Measurements from ENCODE around the gene TMEM170B. TPM values are rescaled to one million over a fixed set of nuclear protein-coding genes. Genes with fewer than 3 reads are reported as not detected.
"Not testable (repeated sequence)": the region's sequence is repeated elsewhere in the genome, so short reads cannot be mapped to it uniquely, and the experiment has no call there.

TMEM170B gene
- total and polyA plus RNA-seq, 2 donors: 1.7 to 1.8 TPM

GRCh38 chr6:11542863-11543262 is 5.3 kb downstream of the TMEM170B start:
- DNase-seq (ENCODE audit: low read depth in 6 of 9, low spot score in 9 of 9): no peak
- Histone ChIP-seq H3K9me3 (ENCODE audit: control insufficient read depth in 2 of 2, insufficient read depth in 1 of 2, low read length in 1 of 2) (no peaks in the 10 kb centered on the region), H3K27ac (ENCODE audit: low read depth in 1 of 2, low read length in 1 of 2) (no peak overlapping the region), H3K4me3 (ENCODE audit: low read length in 2 of 2) (no peak overlapping the region), H3K36me3 (ENCODE audit: control insufficient read depth in 2 of 2, insufficient read depth in 2 of 2, low read length in 1 of 2) (no peaks in the 10 kb centered on the region), H3K4me1 (ENCODE audit: control insufficient read depth in 2 of 2, insufficient read depth in 2 of 2, low read length in 2 of 2) (peaks cover 0 to 3% of the 10 kb centered on the region in 2 donors), H3K27me3 (ENCODE audit: control insufficient read depth in 2 of 2, insufficient read depth in 1 of 2, low read length in 1 of 2) (peaks cover 0 to 3% of the 10 kb centered on the region in 2 donors)
- 94% methylated on average over 3 of the region's 3 CpGs for WGBS

- Histone ChIP-seq H3K4me3 (ENCODE audit: low read length in 2 of 2) (no peak overlapping the region), H3K27me3 (ENCODE audit: control insufficient read depth in 2 of 2, insufficient read depth in 1 of 2, low read length in 1 of 2) (no peaks in the 10 kb centered on the region), H3K9me3 (ENCODE audit: control insufficient read depth in 2 of 2, insufficient read depth in 1 of 2, low read length in 1 of 2) (no peaks in the 10 kb centered on the region), H3K4me1 (ENCODE audit: control insufficient read depth in 2 of 2, insufficient read depth in 2 of 2, low read length in 2 of 2) (no peaks in the 10 kb centered on the region), H3K36me3 (ENCODE audit: control insufficient read depth in 2 of 2, insufficient read depth in 2 of 2, low read length in 1 of 2) (no peaks in the 10 kb centered on the region), H3K27ac (ENCODE audit: low read depth in 1 of 2, low read length in 1 of 2) (no peak overlapping the region)
- 94% methylated on average over 4 of the region's 4 CpGs for WGBS
- no peak for DNase-seq (ENCODE audit: low read depth in 6 of 9, low spot score in 9 of 9)
Measured at GRCh38 chr6:11543919-11544518, 6.5 kb downstream of the TMEM170B start.

- H3K9me3 ChIP-seq (ENCODE audit: control insufficient read depth in 2 of 2, insufficient read depth in 1 of 2, low read length in 1 of 2); H3K36me3 ChIP-seq (ENCODE audit: control insufficient read depth in 2 of 2, insufficient read depth in 2 of 2, low read length in 1 of 2); H3K27ac ChIP-seq (ENCODE audit: low read depth in 1 of 2, low read length in 1 of 2); H3K27me3 ChIP-seq (ENCODE audit: control insufficient read depth in 2 of 2, insufficient read depth in 1 of 2, low read length in 1 of 2); H3K4me1 ChIP-seq (ENCODE audit: control insufficient read depth in 2 of 2, insufficient read depth in 2 of 2, low read length in 2 of 2); DNase-seq (ENCODE audit: low read depth in 6 of 9, low spot score in 9 of 9); H3K4me3 ChIP-seq (ENCODE audit: low read length in 2 of 2): not testable (repeated sequence)
Measured at GRCh38 chr6:11547846-11548245, 10.3 kb downstream of the TMEM170B start.

GRCh38 chr6:11548578-11548977 is 11.0 kb downstream of the TMEM170B start:
- DNase-seq (ENCODE audit: low read depth in 6 of 9, low spot score in 9 of 9); H3K9me3 ChIP-seq (ENCODE audit: control insufficient read depth in 2 of 2, insufficient read depth in 1 of 2, low read length in 1 of 2); H3K4me1 ChIP-seq (ENCODE audit: control insufficient read depth in 2 of 2, insufficient read depth in 2 of 2, low read length in 2 of 2); H3K36me3 ChIP-seq (ENCODE audit: control insufficient read depth in 2 of 2, insufficient read depth in 2 of 2, low read length in 1 of 2); H3K27me3 ChIP-seq (ENCODE audit: control insufficient read depth in 2 of 2, insufficient read depth in 1 of 2, low read length in 1 of 2); H3K4me3 ChIP-seq (ENCODE audit: low read length in 2 of 2); H3K27ac ChIP-seq (ENCODE audit: low read depth in 1 of 2, low read length in 1 of 2): not testable (repeated sequence)
- over 99% methylated on average over 4 of the region's 4 CpGs for WGBS

- Histone ChIP-seq H3K36me3 (ENCODE audit: control insufficient read depth in 2 of 2, insufficient read depth in 2 of 2, low read length in 1 of 2) (no peaks in the 10 kb centered on the region), H3K4me3 (ENCODE audit: low read length in 2 of 2) (no peak overlapping the region), H3K4me1 (ENCODE audit: control insufficient read depth in 2 of 2, insufficient read depth in 2 of 2, low read length in 2 of 2) (no peaks in the 10 kb centered on the region), H3K27ac (ENCODE audit: low read depth in 1 of 2, low read length in 1 of 2) (no peak overlapping the region), H3K27me3 (ENCODE audit: control insufficient read depth in 2 of 2, insufficient read depth in 1 of 2, low read length in 1 of 2) (no peaks in the 10 kb centered on the region), H3K9me3 (ENCODE audit: control insufficient read depth in 2 of 2, insufficient read depth in 1 of 2, low read length in 1 of 2) (no peaks in the 10 kb centered on the region)
- DNase-seq (ENCODE audit: low read depth in 6 of 9, low spot score in 9 of 9): no peak
- WGBS: 99% methylated on average over 1 of the region's 1 CpG
Measured at GRCh38 chr6:11551053-11551452, 13.5 kb downstream of the TMEM170B start.

- Histone ChIP-seq H3K27ac (ENCODE audit: low read depth in 1 of 2, low read length in 1 of 2) (no peak overlapping the region), H3K4me3 (ENCODE audit: low read length in 2 of 2) (no peak overlapping the region), H3K9me3 (ENCODE audit: control insufficient read depth in 2 of 2, insufficient read depth in 1 of 2, low read length in 1 of 2) (no peaks in the 10 kb centered on the region), H3K36me3 (ENCODE audit: control insufficient read depth in 2 of 2, insufficient read depth in 2 of 2, low read length in 1 of 2) (no peaks in the 10 kb centered on the region), H3K4me1 (ENCODE audit: control insufficient read depth in 2 of 2, insufficient read depth in 2 of 2, low read length in 2 of 2) (no peaks in the 10 kb centered on the region), H3K27me3 (ENCODE audit: control insufficient read depth in 2 of 2, insufficient read depth in 1 of 2, low read length in 1 of 2) (no peaks in the 10 kb centered on the region)
- no peak for DNase-seq (ENCODE audit: low read depth in 6 of 9, low spot score in 9 of 9)
Measured at GRCh38 chr6:11552442-11552841, 14.9 kb downstream of the TMEM170B start.

GRCh38 chr6:11553824-11554223 is 16.3 kb downstream of the TMEM170B start:
- WGBS: 97% methylated on average over 3 of the region's 3 CpGs
- H3K4me3 ChIP-seq (ENCODE audit: low read length in 2 of 2): no peak overlapping the region
- H3K36me3 ChIP-seq (ENCODE audit: control insufficient read depth in 2 of 2, insufficient read depth in 2 of 2, low read length in 1 of 2): no peaks in the 10 kb centered on the region
- H3K9me3 ChIP-seq (ENCODE audit: control insufficient read depth in 2 of 2, insufficient read depth in 1 of 2, low read length in 1 of 2): no peaks in the 10 kb centered on the region
- H3K27ac ChIP-seq (ENCODE audit: low read depth in 1 of 2, low read length in 1 of 2): no peak overlapping the region
- DNase-seq (ENCODE audit: low read depth in 6 of 9, low spot score in 9 of 9): no peak
- no peaks in the 10 kb centered on the region for H3K27me3 ChIP-seq (ENCODE audit: control insufficient read depth in 2 of 2, insufficient read depth in 1 of 2, low read length in 1 of 2)
- no peaks in the 10 kb centered on the region for H3K4me1 ChIP-seq (ENCODE audit: control insufficient read depth in 2 of 2, insufficient read depth in 2 of 2, low read length in 2 of 2)

- Histone ChIP-seq H3K4me1 (ENCODE audit: control insufficient read depth in 2 of 2, insufficient read depth in 2 of 2, low read length in 2 of 2) (no peaks in the 10 kb centered on the region), H3K27ac (ENCODE audit: low read depth in 1 of 2, low read length in 1 of 2) (no peak overlapping the region), H3K36me3 (ENCODE audit: control insufficient read depth in 2 of 2, insufficient read depth in 2 of 2, low read length in 1 of 2) (no peaks in the 10 kb centered on the region), H3K27me3 (ENCODE audit: control insufficient read depth in 2 of 2, insufficient read depth in 1 of 2, low read length in 1 of 2) (no peaks in the 10 kb centered on the region), H3K4me3 (ENCODE audit: low read length in 2 of 2) (no peak overlapping the region), H3K9me3 (ENCODE audit: control insufficient read depth in 2 of 2, insufficient read depth in 1 of 2, low read length in 1 of 2) (no peaks in the 10 kb centered on the region)
- DNase-seq (ENCODE audit: low read depth in 6 of 9, low spot score in 9 of 9): no peak
- 98% methylated on average over 3 of the region's 3 CpGs for WGBS
Measured at GRCh38 chr6:11556309-11556708, 18.8 kb downstream of the TMEM170B start.

- no peak for DNase-seq (ENCODE audit: low read depth in 6 of 9, low spot score in 9 of 9)
- WGBS: 96% methylated on average over 3 of the region's 3 CpGs
- Histone ChIP-seq H3K27me3 (ENCODE audit: control insufficient read depth in 2 of 2, insufficient read depth in 1 of 2, low read length in 1 of 2) (no peaks in the 10 kb centered on the region), H3K36me3 (ENCODE audit: control insufficient read depth in 2 of 2, insufficient read depth in 2 of 2, low read length in 1 of 2) (no peaks in the 10 kb centered on the region), H3K9me3 (ENCODE audit: control insufficient read depth in 2 of 2, insufficient read depth in 1 of 2, low read length in 1 of 2) (no peaks in the 10 kb centered on the region), H3K4me3 (ENCODE audit: low read length in 2 of 2) (no peak overlapping the region), H3K27ac (ENCODE audit: low read depth in 1 of 2, low read length in 1 of 2) (no peak overlapping the region), H3K4me1 (ENCODE audit: control insufficient read depth in 2 of 2, insufficient read depth in 2 of 2, low read length in 2 of 2) (no peaks in the 10 kb centered on the region)
Measured at GRCh38 chr6:11563793-11564192, 26.2 kb downstream of the TMEM170B start.

GRCh38 chr6:11566609-11567008 is 29.1 kb downstream of the TMEM170B start:
- no peak overlapping the region for H3K27ac ChIP-seq (ENCODE audit: low read depth in 1 of 2, low read length in 1 of 2)
- H3K27me3 ChIP-seq (ENCODE audit: control insufficient read depth in 2 of 2, insufficient read depth in 1 of 2, low read length in 1 of 2): no peaks in the 10 kb centered on the region
- WGBS: 99% methylated on average over 8 of the region's 8 CpGs
- H3K36me3 ChIP-seq (ENCODE audit: control insufficient read depth in 2 of 2, insufficient read depth in 2 of 2, low read length in 1 of 2): no peaks in the 10 kb centered on the region
- no peak for DNase-seq (ENCODE audit: low read depth in 6 of 9, low spot score in 9 of 9)
- no peak overlapping the region for H3K4me3 ChIP-seq (ENCODE audit: low read length in 2 of 2)
- no peaks in the 10 kb centered on the region for H3K4me1 ChIP-seq (ENCODE audit: control insufficient read depth in 2 of 2, insufficient read depth in 2 of 2, low read length in 2 of 2)
- no peaks in the 10 kb centered on the region for H3K9me3 ChIP-seq (ENCODE audit: control insufficient read depth in 2 of 2, insufficient read depth in 1 of 2, low read length in 1 of 2)

Data from thymus (tissue), 11 donors.